ES-I3 (cell line): Measurements from ENCODE around the gene EIF2S2.

Source experiments
- H3K36me3 ChIP-seq: 2 replicates; pipeline ENCODE4 v1.6.1; 2013; ENCODE audit warnings: mild to moderate bottlenecking, low read length, control low read depth, moderate library complexity; ENCODE audit not compliant: insufficient read depth
- H3K4me1 ChIP-seq: 2 replicates; pipeline ENCODE4 v1.6.1; 2013; ENCODE audit warnings: mild to moderate bottlenecking, control low read depth, low read length; ENCODE audit not compliant: insufficient read depth
- H3K9ac ChIP-seq: 2 replicates; pipeline ENCODE4 v1.6.1; 2013; ENCODE audit warnings: low read depth, mild to moderate bottlenecking, low read length, moderate library complexity
- H3K9me3 ChIP-seq: 2 replicates; pipeline ENCODE4 v1.6.1; 2013; ENCODE audit warnings: mild to moderate bottlenecking, low read length, moderate library complexity; ENCODE audit not compliant: control insufficient read depth, insufficient read depth

EIF2S2 gene

DNA sequence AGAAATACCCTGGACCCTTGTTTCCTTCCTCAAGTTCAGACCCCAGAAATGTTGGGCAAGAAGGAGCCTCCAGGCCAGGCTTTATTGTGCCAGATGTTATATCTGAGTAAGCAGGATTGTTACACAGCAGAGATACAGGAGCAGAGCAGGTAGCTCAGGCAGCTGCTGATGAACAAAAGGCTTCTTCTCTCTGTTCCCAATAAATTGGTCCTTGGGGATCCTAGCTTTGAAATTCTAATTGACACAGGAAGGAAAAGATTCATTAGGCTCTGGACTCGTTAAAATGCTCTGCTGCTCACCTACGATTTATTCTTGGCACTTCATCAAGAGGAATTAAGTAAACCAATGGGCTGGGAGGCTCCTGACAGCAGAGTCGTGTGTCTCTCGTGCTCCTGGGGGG lies 64.1 kb downstream of the EIF2S2 start:
- no peaks in the 10 kb centered on the region; the same call in 1 of the 2 replicates for H3K36me3 ChIP-seq
- peaks cover 17% of the 10 kb centered on the region for H3K4me1 ChIP-seq
- H3K9me3 ChIP-seq, result no peaks in the 10 kb centered on the region
- no peak overlapping the region for H3K9ac ChIP-seq

- Histone ChIP-seq H3K9me3 (no peaks in the 10 kb centered on the region), H3K9ac (no peak overlapping the region), H3K36me3 (no peaks in the 10 kb centered on the region; the same call in 1 of the 2 replicates), H3K4me1 (peaks cover 17% of the 10 kb centered on the region)
Measured at GRCh38 chr20:34047010-34047687, 64.9 kb downstream of the EIF2S2 start.

DNA sequence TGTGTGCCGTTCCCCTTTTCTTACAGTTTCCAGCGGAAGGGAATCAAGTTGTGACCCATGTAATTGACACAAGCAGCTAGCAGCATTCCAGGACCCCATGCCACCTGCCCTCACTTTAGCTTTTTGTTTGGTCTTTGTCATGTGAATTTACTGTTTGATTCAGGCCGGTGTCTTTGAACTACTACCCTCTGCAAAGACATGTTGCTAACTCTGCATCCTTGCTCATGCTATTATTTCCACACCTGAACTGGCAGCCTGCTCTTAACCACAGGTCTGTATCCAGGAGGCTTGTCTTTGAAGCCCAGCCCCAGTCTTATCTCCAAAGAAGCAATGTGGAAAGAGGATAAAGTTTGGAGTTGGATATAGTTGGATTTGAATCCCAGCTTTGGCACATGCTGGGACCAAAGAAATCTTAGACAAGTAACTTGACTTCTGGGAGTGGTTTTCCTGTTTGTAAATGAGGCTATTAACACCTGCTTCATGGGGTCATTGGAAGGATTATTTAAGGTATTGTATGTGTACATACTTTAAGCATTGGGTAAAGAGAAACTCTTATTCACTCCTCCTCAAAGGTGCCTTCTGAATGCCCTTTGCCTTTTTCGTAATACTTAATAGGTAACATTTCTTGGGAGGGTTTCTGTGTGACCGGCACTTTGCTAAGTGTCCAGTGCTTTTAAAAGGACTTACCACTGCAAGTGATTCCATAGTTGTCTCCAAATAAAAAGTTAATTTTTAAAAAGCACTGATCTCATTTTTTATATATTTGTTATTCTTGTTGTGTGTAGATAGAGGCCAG lies 65.9 kb downstream of the EIF2S2 start:
- H3K4me1 ChIP-seq, result peaks cover 17% of the 10 kb centered on the region
- no peaks in the 10 kb centered on the region; the same call in 1 of the 2 replicates for H3K36me3 ChIP-seq
- no peak overlapping the region for H3K9ac ChIP-seq
- no peaks in the 10 kb centered on the region for H3K9me3 ChIP-seq

GRCh38 chr20:34045294-34045693 lies 66.7 kb downstream of the EIF2S2 start:
- Histone ChIP-seq H3K9me3 (no peaks in the 10 kb centered on the region), H3K9ac (no peak overlapping the region), H3K4me1 (peaks cover 17% of the 10 kb centered on the region), H3K36me3 (no peaks in the 10 kb centered on the region; the same call in 1 of the 2 replicates)

GRCh38 chr20:34043025-34043424 lies 69.0 kb downstream of the EIF2S2 start:
- Histone ChIP-seq H3K9me3 (no peaks in the 10 kb centered on the region), H3K9ac (no peak overlapping the region), H3K4me1 (peaks cover 17% of the 10 kb centered on the region), H3K36me3 (no peaks in the 10 kb centered on the region; the same call in 1 of the 2 replicates)

DNA sequence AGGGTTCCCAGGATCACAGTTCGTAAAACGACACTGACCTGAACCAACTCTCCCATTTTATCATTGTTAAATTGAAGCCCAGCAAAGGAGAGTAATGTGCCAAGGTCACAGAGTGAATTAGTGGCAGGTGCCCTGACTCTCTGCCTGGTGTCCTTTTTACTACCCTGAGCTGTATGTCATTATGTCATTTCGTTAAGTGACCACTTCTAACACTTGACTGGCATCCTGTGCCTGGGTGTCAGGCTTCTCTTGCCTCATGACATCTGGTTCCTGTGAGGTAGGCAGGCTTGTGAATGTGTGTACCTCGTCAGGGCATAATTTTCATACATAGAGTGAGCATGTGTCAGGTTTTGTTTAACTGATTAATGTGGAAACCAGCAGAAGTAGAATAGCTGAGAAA lies 69.8 kb downstream of the EIF2S2 start:
- Histone ChIP-seq H3K4me1 (peaks cover 13% of the 10 kb centered on the region), H3K9ac (no peak overlapping the region), H3K36me3 (no peaks in the 10 kb centered on the region; the same call in 1 of the 2 replicates), H3K9me3 (no peaks in the 10 kb centered on the region)

DNA sequence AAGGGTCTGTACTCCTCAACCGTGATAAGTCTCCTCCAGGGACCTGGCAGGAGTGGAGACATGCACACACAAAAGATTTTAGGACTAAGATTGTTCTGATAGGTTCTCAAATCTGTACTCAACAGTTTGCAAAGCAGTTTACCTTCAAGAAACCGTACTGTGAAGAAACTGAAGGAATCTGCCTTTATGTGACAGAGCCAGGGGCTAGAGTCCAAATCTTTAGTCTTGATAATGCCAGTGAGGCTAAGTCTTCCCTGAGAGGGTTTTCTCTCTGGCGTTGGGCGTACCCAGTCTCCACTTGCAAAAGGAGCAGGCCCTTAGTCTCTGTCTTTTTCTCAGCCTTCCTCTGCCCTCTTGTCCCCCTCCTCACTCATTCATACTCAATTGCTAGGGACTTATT lies 70.8 kb downstream of the EIF2S2 start:
- H3K9ac ChIP-seq, result no peak overlapping the region
- H3K4me1 ChIP-seq, result peaks cover 17% of the 10 kb centered on the region
- no peaks in the 10 kb centered on the region for H3K36me3 ChIP-seq
- no peaks in the 10 kb centered on the region for H3K9me3 ChIP-seq

GRCh38 chr20:34040300-34040995 lies 71.6 kb downstream of the EIF2S2 start:
- Histone ChIP-seq H3K4me1 (peaks cover 9% of the 10 kb centered on the region), H3K9ac (no peak overlapping the region), H3K36me3 (no peaks in the 10 kb centered on the region), H3K9me3 (no peaks in the 10 kb centered on the region)
